ENCODE measurements around the gene LRRC71. TPM values are rescaled to one million over a fixed set of nuclear protein-coding genes. Genes with fewer than 3 reads are reported as not detected.
A peak's percentile ranks its signal among the peaks of the same experiment; 100 is the strongest.

LRRC71 gene
- total RNA-seq, 1 experiment from 2014 or later = 0.22 TPM

DNA sequence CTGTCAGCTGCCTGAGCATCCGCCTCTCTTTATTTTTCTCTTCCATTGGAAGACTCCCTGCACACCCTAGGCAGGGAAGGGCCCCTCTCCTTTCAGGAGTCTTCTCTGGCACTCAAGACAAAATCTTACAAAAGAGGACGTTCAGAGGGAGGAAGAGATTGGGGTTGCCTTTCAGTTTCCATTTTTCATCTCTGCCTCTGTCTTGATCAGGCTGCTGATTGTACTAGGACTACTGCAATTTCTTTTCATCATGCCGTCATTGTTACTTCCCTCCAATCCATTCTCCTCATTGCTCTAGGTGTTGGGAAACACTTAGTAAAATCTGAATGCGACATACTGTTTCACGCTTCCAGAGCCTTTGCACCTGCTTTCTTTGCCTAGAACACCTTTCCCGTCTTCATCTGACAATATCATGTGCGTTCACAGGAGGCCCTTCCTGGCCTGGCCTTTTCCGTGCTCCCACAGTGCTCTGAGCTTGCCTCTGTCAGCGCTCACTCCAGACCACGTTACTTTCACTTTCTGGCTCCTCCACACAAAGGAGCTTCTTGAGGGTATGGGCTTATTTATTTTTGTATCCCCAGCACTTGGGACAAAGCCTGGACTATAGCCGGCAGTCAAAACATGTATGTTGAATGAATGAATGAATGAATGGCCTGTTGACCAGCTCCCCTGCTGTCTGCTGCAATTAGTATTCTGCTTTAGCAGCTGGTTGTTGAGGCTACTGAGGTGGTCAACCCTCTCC lies 10.9 kb downstream of the LRRC71 start:
- ChIA-PET POLR2A (no interaction called here), CTCF (interaction anchor here (1.0 to 11.9 kb wide), 6 partner anchors 17 to 74 kb away, joined by 3 to 233 read pairs (median 4); partner anchors contain the start of genes NTRK1 and PEAR1)
- no peak overlapping the region for H3K27ac Mint-ChIP-seq
- H3K4me3 Mint-ChIP-seq = no peak overlapping the region
- H3K36me3 Mint-ChIP-seq = peaks cover 5% of the 10 kb centered on the region; the same call in 1 of the 2 replicates
- H3K4me1 Mint-ChIP-seq = peaks cover 26% of the 10 kb centered on the region
- ATAC-seq (no peak), DNase-seq (ENCODE audit: low spot score) (no peak)
- TF ChIP-seq, protein P1, sequence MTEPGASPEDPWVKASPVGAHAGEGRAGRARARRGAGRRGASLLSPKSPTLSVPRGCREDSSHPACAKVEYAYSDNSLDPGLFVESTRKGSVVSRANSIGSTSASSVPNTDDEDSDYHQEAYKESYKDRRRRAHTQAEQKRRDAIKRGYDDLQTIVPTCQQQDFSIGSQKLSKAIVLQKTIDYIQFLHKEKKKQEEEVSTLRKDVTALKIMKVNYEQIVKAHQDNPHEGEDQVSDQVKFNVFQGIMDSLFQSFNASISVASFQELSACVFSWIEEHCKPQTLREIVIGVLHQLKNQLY (CRISPR knock-in tag; IDR thresholded peaks at IDR 0.05) = no peak
- TF ChIP-seq IRF2 (CRISPR knock-in tag; IDR thresholded peaks at IDR 0.05; ENCODE audit: borderline replicate concordance, low read depth) = no peak
- TF ChIP-seq, protein P2, sequence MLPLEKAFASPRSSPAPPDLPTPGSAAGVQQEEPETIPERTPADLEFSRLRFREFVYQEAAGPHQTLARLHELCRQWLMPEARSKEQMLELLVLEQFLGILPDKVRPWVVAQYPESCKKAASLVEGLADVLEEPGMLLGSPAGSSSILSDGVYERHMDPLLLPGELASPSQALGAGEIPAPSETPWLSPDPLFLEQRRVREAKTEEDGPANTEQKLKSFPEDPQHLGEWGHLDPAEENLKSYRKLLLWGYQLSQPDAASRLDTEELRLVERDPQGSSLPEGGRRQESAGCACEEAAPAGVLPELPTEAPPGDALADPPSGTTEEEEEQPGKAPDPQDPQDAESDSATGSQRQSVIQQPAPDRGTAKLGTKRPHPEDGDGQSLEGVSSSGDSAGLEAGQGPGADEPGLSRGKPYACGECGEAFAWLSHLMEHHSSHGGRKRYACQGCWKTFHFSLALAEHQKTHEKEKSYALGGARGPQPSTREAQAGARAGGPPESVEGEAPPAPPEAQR (CRISPR knock-in tag; IDR thresholded peaks at IDR 0.05) = no peak
- no peak for TF ChIP-seq JUN (CRISPR knock-in tag; IDR thresholded peaks at IDR 0.05)
- TF ChIP-seq, protein P3, sequence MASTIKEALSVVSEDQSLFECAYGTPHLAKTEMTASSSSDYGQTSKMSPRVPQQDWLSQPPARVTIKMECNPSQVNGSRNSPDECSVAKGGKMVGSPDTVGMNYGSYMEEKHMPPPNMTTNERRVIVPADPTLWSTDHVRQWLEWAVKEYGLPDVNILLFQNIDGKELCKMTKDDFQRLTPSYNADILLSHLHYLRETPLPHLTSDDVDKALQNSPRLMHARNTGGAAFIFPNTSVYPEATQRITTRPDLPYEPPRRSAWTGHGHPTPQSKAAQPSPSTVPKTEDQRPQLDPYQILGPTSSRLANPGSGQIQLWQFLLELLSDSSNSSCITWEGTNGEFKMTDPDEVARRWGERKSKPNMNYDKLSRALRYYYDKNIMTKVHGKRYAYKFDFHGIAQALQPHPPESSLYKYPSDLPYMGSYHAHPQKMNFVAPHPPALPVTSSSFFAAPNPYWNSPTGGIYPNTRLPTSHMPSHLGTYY (CRISPR knock-in tag; IDR thresholded peaks at IDR 0.05) = no peak
- 0 out of 2 replicates have a peak, but pooled peaks have one; percentile 29 for TF ChIP-seq ZNF121 (CRISPR knock-in tag; IDR thresholded peaks at IDR 0.05)
- no peak for TF ChIP-seq ZNF263 (CRISPR knock-in tag; IDR thresholded peaks at IDR 0.05; ENCODE audit: low read depth)
- TF ChIP-seq TCF7 (CRISPR knock-in tag; IDR thresholded peaks at IDR 0.05; ENCODE audit: low read depth) = no peak
- no peaks in the 10 kb centered on the region for H3K9me3 Mint-ChIP-seq
- H3K27me3 Mint-ChIP-seq (ENCODE audit: low read depth) = peaks cover 51% of the 10 kb centered on the region

DNA sequence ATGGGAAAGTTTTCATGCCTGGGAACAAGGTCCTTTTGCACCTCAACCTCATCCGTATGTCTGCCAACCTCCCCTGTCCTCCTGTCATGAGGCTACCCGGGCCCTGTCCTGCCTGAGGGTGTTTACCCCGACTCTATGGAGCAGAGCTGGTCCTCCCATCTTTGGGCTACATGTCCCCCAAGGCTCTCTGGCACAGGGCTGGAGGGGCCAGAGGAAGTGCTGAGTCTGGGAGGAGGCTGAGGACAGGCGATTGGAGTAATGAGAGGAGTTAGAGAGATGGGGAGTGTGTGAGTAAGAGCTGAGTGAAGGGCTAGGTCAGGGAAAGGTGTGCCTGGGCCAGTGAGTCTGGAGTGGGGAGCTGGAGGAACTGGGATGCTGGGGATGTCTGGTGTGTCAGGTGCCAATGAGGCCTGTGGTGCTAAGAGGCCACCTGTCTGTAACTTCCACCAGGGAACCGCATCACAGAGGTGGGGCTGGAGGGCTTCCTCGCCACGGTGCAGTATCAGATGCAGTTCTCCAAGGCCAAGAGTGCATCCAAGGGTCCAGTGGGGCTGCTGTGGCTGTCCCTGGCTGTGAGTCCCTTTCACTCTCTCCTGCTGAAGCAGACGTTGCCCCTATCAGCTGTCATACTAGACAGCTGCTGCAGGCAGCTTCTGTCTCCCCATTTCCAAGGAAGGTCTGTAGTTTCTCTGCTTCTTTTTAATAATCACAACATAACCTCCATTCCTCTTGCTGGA lies 11.7 kb downstream of the LRRC71 start:
- no peaks in the 10 kb centered on the region for H3K9me3 Mint-ChIP-seq
- H3K4me1 Mint-ChIP-seq = peaks cover 23% of the 10 kb centered on the region
- no peak overlapping the region for H3K4me3 Mint-ChIP-seq
- H3K27me3 Mint-ChIP-seq (ENCODE audit: low read depth) = peaks cover 44% of the 10 kb centered on the region
- peaks cover 5% of the 10 kb centered on the region; the same call in 1 of the 2 replicates for H3K36me3 Mint-ChIP-seq
- H3K27ac Mint-ChIP-seq = no peak overlapping the region
- no peak for DNase-seq (ENCODE audit: low spot score)
- ChIA-PET CTCF (interaction anchor here (0.8 to 2.1 kb wide), 7 partner anchors 12 to 206 kb away, joined by 3 to 7 read pairs (median 4); partner anchors contain the start of gene NTRK1), POLR2A (no interaction called here)
- no peak for ATAC-seq
- TF ChIP-seq, protein P4, sequence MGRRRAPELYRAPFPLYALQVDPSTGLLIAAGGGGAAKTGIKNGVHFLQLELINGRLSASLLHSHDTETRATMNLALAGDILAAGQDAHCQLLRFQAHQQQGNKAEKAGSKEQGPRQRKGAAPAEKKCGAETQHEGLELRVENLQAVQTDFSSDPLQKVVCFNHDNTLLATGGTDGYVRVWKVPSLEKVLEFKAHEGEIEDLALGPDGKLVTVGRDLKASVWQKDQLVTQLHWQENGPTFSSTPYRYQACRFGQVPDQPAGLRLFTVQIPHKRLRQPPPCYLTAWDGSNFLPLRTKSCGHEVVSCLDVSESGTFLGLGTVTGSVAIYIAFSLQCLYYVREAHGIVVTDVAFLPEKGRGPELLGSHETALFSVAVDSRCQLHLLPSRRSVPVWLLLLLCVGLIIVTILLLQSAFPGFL (CRISPR knock-in tag; IDR thresholded peaks at IDR 0.05; ENCODE audit: borderline replicate concordance) = no peak
- TF ChIP-seq, protein P5, sequence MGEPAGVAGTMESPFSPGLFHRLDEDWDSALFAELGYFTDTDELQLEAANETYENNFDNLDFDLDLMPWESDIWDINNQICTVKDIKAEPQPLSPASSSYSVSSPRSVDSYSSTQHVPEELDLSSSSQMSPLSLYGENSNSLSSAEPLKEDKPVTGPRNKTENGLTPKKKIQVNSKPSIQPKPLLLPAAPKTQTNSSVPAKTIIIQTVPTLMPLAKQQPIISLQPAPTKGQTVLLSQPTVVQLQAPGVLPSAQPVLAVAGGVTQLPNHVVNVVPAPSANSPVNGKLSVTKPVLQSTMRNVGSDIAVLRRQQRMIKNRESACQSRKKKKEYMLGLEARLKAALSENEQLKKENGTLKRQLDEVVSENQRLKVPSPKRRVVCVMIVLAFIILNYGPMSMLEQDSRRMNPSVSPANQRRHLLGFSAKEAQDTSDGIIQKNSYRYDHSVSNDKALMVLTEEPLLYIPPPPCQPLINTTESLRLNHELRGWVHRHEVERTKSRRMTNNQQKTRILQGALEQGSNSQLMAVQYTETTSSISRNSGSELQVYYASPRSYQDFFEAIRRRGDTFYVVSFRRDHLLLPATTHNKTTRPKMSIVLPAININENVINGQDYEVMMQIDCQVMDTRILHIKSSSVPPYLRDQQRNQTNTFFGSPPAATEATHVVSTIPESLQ (CRISPR knock-in tag; IDR thresholded peaks at IDR 0.05) = no peak
- TF ChIP-seq ELF4 (CRISPR knock-in tag; IDR thresholded peaks at IDR 0.05; ENCODE audit: low read depth) = no peak
- TF ChIP-seq, protein P6, sequence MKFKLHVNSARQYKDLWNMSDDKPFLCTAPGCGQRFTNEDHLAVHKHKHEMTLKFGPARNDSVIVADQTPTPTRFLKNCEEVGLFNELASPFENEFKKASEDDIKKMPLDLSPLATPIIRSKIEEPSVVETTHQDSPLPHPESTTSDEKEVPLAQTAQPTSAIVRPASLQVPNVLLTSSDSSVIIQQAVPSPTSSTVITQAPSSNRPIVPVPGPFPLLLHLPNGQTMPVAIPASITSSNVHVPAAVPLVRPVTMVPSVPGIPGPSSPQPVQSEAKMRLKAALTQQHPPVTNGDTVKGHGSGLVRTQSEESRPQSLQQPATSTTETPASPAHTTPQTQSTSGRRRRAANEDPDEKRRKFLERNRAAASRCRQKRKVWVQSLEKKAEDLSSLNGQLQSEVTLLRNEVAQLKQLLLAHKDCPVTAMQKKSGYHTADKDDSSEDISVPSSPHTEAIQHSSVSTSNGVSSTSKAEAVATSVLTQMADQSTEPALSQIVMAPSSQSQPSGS (CRISPR knock-in tag; IDR thresholded peaks at IDR 0.05; ENCODE audit: borderline replicate concordance, low read depth) = no peak
- TF ChIP-seq, protein P7, sequence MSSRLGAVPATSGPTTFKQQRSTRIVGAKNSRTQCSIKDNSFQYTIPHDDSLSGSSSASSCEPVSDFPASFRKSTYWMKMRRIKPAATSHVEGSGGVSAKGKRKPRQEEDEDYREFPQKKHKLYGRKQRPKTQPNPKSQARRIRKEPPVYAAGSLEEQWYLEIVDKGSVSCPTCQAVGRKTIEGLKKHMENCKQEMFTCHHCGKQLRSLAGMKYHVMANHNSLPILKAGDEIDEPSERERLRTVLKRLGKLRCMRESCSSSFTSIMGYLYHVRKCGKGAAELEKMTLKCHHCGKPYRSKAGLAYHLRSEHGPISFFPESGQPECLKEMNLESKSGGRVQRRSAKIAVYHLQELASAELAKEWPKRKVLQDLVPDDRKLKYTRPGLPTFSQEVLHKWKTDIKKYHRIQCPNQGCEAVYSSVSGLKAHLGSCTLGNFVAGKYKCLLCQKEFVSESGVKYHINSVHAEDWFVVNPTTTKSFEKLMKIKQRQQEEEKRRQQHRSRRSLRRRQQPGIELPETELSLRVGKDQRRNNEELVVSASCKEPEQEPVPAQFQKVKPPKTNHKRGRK (CRISPR knock-in tag; IDR thresholded peaks at IDR 0.05; ENCODE audit: borderline replicate concordance) = no peak
- TF ChIP-seq GABPB1 (CRISPR knock-in tag; IDR thresholded peaks at IDR 0.05) = no peak
- no peak for TF ChIP-seq NR3C1 (CRISPR knock-in tag; conservative IDR thresholded peaks at IDR 0.05; ENCODE audit: low read depth)
- no peak for TF ChIP-seq ZNF219 (CRISPR knock-in tag; IDR thresholded peaks at IDR 0.05; ENCODE audit: borderline replicate concordance)
- TF ChIP-seq, protein P8, sequence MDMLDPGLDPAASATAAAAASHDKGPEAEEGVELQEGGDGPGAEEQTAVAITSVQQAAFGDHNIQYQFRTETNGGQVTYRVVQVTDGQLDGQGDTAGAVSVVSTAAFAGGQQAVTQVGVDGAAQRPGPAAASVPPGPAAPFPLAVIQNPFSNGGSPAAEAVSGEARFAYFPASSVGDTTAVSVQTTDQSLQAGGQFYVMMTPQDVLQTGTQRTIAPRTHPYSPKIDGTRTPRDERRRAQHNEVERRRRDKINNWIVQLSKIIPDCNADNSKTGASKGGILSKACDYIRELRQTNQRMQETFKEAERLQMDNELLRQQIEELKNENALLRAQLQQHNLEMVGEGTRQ (CRISPR knock-in tag; IDR thresholded peaks at IDR 0.05) = no peak
- no peak for TF ChIP-seq ZNF263 (CRISPR knock-in tag; IDR thresholded peaks at IDR 0.05; ENCODE audit: low read depth)
- no peak for TF ChIP-seq CREM (CRISPR knock-in tag; IDR thresholded peaks at IDR 0.05)
- no peak for TF ChIP-seq JAZF1 (CRISPR knock-in tag; IDR thresholded peaks at IDR 0.05)
- TF ChIP-seq, protein P9, sequence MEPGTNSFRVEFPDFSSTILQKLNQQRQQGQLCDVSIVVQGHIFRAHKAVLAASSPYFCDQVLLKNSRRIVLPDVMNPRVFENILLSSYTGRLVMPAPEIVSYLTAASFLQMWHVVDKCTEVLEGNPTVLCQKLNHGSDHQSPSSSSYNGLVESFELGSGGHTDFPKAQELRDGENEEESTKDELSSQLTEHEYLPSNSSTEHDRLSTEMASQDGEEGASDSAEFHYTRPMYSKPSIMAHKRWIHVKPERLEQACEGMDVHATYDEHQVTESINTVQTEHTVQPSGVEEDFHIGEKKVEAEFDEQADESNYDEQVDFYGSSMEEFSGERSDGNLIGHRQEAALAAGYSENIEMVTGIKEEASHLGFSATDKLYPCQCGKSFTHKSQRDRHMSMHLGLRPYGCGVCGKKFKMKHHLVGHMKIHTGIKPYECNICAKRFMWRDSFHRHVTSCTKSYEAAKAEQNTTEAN (CRISPR knock-in tag; IDR thresholded peaks at IDR 0.05) = no peak
